Esophagus squamous epithelium (tissue), 4 donors: ENCODE data around the gene SLC2A13.

Experiments used
- POLR2A ChIP-seq, 4 donors: fragments of 450-650 bp; IDR thresholded peaks; one replicate each; pipeline ENCODE4 v1.6.1; 2017; ENCODE audit warnings: antibody characterized with exemption in 4 of 4, mild to moderate bottlenecking in 4 of 4, moderate library complexity in 3 of 4
- TF ChIP-seq, protein P1 (sequence below), 6 experiments: fragments of 450-650 bp in 4 of 6; fragments of 200-600 bp in 2 of 6; sonication (generic) in 2 of 6; IDR thresholded peaks; one replicate each; pipeline ENCODE4 v1.5.1; 2016 to 2019; ENCODE audit warnings: antibody characterized with exemption in 6 of 6, mild to moderate bottlenecking in 4 of 6, moderate library complexity in 4 of 6

DNA sequence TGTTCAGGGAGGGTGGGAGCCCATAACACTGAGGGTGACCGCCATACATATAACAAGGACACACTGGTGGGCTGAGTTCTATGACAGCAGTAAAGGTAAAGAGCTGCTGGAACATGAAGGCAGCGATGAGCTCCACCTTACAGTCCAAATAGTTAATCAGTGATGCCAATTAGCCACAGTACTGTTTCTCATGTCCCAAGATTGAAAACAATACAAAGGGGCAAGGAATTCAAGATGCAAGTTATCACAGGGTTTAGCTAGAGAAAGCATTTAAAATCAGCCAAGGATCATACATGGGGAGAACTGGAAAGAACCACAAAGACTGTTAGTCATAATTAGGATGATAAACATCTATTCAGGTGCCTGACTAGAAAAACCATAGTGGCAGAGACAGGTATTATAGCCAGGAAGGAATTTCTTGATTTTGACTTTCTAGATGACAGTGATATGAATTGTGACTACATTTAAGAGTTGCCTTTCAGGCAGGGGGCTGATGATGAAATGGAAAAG, 221.2 kb downstream of the SLC2A13 start:
- no peak for TF ChIP-seq POLR2A (IDR thresholded peaks at IDR 0.05)
- TF ChIP-seq, protein P1, sequence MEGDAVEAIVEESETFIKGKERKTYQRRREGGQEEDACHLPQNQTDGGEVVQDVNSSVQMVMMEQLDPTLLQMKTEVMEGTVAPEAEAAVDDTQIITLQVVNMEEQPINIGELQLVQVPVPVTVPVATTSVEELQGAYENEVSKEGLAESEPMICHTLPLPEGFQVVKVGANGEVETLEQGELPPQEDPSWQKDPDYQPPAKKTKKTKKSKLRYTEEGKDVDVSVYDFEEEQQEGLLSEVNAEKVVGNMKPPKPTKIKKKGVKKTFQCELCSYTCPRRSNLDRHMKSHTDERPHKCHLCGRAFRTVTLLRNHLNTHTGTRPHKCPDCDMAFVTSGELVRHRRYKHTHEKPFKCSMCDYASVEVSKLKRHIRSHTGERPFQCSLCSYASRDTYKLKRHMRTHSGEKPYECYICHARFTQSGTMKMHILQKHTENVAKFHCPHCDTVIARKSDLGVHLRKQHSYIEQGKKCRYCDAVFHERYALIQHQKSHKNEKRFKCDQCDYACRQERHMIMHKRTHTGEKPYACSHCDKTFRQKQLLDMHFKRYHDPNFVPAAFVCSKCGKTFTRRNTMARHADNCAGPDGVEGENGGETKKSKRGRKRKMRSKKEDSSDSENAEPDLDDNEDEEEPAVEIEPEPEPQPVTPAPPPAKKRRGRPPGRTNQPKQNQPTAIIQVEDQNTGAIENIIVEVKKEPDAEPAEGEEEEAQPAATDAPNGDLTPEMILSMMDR (IDR thresholded peaks at IDR 0.05), result no peak
